ENCODE measurements around the gene ACTL7A. TPM values are rescaled to one million over a fixed set of nuclear protein-coding genes. Genes with fewer than 3 reads are reported as not detected.

ACTL7A gene
- total and polyA plus RNA-seq, 2 experiments from 2014 or later, result not detected

- TF ChIP-seq ZNF462 (CRISPR knock-in tag; IDR thresholded peaks at IDR 0.05), result no peak
- no peak for TF ChIP-seq ZNF114 (CRISPR knock-in tag; IDR thresholded peaks at IDR 0.05)
- TF ChIP-seq, protein P1, sequence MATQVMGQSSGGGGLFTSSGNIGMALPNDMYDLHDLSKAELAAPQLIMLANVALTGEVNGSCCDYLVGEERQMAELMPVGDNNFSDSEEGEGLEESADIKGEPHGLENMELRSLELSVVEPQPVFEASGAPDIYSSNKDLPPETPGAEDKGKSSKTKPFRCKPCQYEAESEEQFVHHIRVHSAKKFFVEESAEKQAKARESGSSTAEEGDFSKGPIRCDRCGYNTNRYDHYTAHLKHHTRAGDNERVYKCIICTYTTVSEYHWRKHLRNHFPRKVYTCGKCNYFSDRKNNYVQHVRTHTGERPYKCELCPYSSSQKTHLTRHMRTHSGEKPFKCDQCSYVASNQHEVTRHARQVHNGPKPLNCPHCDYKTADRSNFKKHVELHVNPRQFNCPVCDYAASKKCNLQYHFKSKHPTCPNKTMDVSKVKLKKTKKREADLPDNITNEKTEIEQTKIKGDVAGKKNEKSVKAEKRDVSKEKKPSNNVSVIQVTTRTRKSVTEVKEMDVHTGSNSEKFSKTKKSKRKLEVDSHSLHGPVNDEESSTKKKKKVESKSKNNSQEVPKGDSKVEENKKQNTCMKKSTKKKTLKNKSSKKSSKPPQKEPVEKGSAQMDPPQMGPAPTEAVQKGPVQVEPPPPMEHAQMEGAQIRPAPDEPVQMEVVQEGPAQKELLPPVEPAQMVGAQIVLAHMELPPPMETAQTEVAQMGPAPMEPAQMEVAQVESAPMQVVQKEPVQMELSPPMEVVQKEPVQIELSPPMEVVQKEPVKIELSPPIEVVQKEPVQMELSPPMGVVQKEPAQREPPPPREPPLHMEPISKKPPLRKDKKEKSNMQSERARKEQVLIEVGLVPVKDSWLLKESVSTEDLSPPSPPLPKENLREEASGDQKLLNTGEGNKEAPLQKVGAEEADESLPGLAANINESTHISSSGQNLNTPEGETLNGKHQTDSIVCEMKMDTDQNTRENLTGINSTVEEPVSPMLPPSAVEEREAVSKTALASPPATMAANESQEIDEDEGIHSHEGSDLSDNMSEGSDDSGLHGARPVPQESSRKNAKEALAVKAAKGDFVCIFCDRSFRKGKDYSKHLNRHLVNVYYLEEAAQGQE (IDR thresholded peaks at IDR 0.05; ENCODE audit: unreplicated experiment), result no peak
Measured at GRCh38 chr9:108831496-108832178, 30.4 kb upstream of the ACTL7A start (continued).

DNA sequence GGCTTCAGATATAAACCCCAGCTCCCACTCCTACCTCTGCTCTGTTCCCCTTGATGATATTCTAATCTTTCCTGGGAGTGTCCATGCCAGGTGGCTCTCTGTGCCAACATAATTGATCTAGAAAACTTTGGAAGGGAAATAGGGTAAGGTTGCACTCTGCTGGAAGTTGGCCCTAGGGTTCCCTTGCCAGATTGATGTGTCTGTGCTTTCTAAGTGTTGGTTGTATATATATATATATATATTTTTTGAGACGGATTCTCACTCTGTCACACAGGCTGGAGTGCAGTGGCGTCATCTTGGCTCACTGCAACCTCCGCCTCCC is 29.9 kb upstream of the ACTL7A start:
- Histone ChIP-seq H3F3A (replicated peaks; ENCODE audit: low read depth) (no peaks in the 10 kb centered on the region), H3K27me3 (ENCODE audit: insufficient read depth) (no peaks in the 10 kb centered on the region), H2AFZ (no peak overlapping the region), H3K4me2 (no peak overlapping the region), H4K20me1 (replicated peaks; ENCODE audit: insufficient read depth) (no peaks in the 10 kb centered on the region), H3K79me2 (replicated peaks; ENCODE audit: insufficient read depth) (no peaks in the 10 kb centered on the region), H3K9me2 (ENCODE audit: insufficient read depth) (peaks cover 7% of the 10 kb centered on the region; the same call in 1 of the 2 replicates), H3K36me3 (ENCODE audit: insufficient read depth) (no peaks in the 10 kb centered on the region), H3K4me1 (ENCODE audit: insufficient read depth) (no peaks in the 10 kb centered on the region; the same call in 1 of the 2 replicates), H3K27ac (ENCODE audit: low read depth) (no peak overlapping the region), H3K4me3 (no peak overlapping the region)
- H3K9me3 Mint-ChIP-seq, result no peaks in the 10 kb centered on the region
- no peak for DNase-seq (ENCODE audit: low spot score)
- H3K36me3 Mint-ChIP-seq (ENCODE audit: low read depth), result no peaks in the 10 kb centered on the region; the same call in 2 of the 3 replicates
- no peak overlapping the region for H3K4me3 Mint-ChIP-seq
- H3K4me1 Mint-ChIP-seq, result peaks cover 12% of the 10 kb centered on the region
- H3K27ac Mint-ChIP-seq, result no peak overlapping the region
- no peaks in the 10 kb centered on the region for H3K27me3 Mint-ChIP-seq (ENCODE audit: insufficient read depth, low read depth, poor library complexity)
- no peak for ATAC-seq
- TF ChIP-seq EZH2 (IDR thresholded peaks at IDR 0.05; ENCODE audit: low read depth, unreplicated experiment) (no peak), CTCF (conservative IDR thresholded peaks at IDR 0.05; ENCODE audit: low read depth in 2 of 2) (no peak), ZNF114 (CRISPR knock-in tag; IDR thresholded peaks at IDR 0.05) (no peak), EZH2phosphoT487 (IDR thresholded peaks at IDR 0.05; ENCODE audit: unreplicated experiment) (no peak), CREB1 (CRISPR knock-in tag; IDR thresholded peaks at IDR 0.05; ENCODE audit: low read depth) (no peak)
